ENCODE measurements around the gene SNX15.

Gene SNX15

GRCh38 chr11:65058012-65058411, 30.8 kb downstream of the SNX15 start:
- no peak for DNase-seq

DNA sequence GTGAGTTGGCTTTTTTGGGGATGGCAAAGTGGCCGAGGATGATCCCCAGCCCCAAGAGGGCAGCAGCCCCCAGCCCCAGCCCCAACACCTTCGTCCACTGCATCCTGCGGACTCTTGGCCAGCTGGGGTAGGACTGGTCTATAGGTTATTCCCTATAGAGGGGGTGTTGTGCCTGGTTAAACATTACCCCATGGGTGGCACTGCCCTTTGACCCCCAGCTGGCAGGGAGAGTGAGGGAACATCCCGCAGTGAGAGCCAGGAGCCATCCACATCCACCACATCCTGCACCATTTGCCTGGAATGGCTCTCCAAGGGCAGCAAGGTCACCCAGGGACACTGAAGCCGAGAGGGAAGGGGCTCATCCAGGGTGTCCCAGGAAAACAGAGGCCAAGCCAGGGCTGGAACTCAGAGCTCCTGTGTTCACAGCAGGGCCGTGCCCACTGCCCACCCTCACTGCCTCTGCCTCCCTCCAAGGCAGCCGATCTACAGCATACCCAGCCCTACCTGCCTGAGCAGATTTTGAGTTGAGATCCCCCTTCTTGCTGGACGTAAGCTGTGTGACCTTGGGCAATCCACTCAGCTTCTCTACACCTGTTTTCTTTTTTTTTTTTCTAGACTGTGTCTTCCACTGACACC, 31.3 kb downstream of the SNX15 start, which contains the start of gene NAALADL1:
NAALADL1 (minus strand) TSS at position 135 of the 636 bp plus-strand sequence; CDS start at position 103, 32 bp downstream.
- no peak for DNase-seq

DNA sequence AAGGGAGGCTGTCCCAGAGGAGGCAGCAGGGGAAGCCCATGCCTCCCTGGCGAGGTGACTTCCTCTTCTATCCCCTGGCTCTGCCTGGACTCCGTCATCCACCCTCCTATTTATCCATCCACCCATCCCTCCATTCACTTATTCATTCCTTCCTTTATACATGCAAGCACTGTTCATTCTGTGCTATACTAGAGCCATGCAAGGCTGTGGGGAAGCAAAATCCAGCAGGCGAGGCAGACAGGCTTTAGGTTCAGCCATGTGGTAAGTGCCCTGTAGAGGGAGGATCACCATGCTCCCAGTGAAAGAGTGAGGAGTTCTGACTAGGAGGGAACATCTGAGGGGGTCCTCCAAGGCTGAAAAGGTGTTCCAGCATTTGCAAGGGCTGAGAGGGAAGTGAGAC, 32.3 kb downstream of the SNX15 start:
- DNase-seq = no peak

GRCh38 chr11:65059959-65060824, 33.0 kb downstream of the SNX15 start:
- DNase-seq = no peak

DNA sequence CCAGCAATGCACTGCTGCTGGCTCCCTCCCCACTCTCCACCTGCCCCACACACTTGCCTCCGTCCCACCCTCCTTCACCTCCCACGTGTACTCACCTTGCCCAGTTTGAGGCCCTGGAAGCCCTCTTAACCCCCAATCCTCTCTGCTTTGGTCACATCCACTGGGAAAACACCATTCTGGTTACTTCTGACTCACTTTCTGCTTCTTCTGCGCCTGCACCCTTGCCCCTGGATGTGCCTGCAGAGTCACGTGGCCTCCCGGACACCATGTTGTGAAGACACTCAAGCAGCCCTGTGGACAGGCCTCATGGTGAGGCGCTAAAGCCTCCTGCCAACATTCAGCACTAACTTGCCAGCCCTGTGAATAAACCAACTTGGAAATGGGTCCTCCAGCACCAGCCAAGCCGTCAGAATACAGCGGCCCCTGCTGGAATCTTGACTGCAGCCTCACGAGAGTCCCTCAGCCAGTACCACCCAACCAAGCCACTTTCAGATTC, 33.7 kb downstream of the SNX15 start:
- DNase-seq = peak in 1 of 2 donors; percentile 12

GRCh38 chr11:65063532-65063931, 36.3 kb downstream of the SNX15 start:
- no peak for DNase-seq

DNA sequence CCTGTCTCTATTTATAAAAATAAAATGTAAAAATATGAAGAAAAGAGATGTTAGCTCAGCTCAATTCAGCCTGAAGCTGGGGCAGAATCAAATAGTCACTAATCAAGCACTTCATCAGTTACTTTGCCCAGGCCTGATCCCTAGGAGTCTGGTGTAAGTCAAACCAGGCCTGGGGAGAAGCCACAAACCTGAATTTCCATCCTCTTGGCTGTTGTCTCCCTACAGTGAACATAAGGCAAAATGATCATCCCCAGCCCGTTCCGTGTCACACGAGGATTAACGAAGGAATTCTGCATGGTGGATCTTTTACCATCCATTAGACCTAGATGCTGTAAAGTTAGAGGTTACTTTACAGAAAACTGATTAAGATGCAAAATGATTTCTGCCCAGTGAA, 37.6 kb downstream of the SNX15 start:
- no peak for DNase-seq

GRCh38 chr11:65065851-65066250, 38.6 kb downstream of the SNX15 start:
- DNase-seq = no peak

DNA sequence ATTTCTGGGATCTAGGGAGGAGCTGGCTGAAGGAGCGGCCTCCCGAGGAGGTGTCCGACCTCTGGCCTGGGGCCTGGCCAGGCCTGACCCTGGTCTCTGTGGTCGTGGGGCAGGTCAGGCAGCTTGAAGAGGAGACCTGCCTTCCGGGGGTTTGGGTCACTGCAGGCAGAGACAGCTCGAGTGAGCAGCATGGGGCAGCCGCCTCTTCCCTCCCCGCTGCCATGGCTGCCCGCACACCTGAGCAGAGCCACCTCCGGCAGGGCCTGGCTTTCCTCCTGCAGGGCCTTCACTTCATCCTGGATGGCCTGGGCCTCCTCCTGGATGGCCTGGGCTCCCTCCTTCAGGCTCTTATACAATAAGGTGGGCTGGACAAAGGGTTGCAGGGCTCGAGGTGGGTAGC, 39.1 kb downstream of the SNX15 start:
- DNase-seq = no peak

DNA sequence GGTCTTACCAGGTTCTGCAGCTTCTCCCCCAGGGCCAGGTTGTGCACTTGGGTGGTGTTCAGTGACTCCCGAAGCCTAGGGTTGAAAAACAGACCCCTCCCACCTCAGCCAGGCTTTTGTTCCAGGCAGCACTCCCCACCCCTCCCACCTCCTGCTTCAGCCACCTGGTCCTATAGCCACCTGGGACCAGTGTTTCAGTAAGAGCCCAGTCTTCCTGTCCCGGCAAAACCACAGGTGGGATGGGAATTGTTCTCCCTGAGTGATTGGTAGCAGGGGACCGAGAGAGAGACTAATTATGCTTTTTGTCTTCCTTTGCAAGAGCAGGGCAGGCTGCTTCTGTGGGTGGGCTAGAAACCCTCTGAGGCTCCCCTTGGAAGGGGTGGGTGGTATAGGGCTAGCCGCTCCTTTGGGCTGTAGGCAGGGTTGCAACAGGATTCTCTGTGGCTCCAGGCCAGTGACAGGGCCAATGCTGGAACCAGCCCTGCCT, 39.6 kb downstream of the SNX15 start:
- no peak for DNase-seq

DNA sequence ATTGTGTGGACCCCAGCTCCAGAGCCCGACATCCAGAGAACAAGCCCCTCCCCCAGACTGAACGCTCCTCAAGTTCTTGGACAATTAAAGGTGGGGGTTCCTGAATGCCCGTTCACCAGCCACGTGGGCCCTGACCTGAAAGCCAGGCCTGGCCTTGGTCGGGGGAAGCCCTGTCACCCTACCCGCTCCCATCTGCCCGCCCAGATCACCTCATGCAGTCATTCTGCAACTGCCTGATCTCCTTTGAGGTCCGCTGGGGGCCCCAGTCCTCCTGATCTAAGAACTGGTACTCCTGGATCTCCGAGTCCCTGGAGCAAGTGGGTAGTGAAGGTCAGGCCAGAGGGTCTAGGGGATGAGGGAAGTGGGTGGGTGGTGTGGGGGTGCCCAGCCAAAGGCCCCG, 40.2 kb downstream of the SNX15 start:
- no peak for DNase-seq

DNA sequence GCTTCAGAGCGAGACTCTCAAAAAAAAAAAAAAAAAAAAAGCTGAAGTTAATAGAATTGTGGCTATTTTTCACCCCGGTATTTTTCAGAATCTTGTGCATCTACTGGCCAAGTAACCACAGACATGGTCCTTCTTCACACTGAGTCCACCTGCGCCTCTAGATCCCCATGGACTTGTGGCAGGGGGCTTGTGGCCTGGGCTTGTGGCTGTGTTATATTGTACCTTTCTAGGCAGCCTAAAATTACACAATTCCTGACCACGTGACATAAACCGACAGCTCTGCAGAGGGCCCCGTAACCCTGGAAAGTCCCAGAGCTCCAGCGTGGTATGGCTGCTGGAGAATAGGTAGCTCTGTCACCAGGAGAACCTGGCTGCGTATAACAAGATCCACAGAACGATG, 42.0 kb downstream of the SNX15 start:
- no peak for DNase-seq

- DNase-seq = no peak
Observed at GRCh38 chr11:65071907-65072630, 44.8 kb downstream of the SNX15 start.

- DNase-seq = no peak
Observed at GRCh38 chr11:65072631-65072966, 45.4 kb downstream of the SNX15 start.

- no peak for DNase-seq
Observed at GRCh38 chr11:65077451-65077850, 50.2 kb downstream of the SNX15 start.

DNA sequence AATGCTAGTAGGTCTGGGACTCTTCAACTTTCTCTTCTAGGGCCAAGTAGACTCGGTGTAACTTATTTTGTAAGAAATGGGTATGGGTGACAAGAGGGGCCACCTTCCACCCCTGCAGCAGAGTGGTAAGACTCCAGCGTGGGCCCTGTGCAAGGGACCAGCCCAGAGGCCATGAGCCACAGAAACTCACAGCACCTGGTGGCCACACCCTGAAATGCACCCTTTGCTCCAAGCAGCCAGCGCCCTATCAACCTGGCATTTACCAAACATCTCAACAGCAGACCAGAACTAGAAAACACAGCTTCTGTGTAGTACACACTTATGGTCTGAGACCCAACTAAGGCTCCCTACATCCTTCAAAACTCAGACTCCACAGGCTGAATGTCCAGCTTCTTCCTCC, 50.9 kb downstream of the SNX15 start:
- DNase-seq = peak; percentile 73 to 81

- DNase-seq = no peak
Observed at GRCh38 chr11:65078786-65079342, 51.6 kb downstream of the SNX15 start.

GRCh38 chr11:65083134-65083833, 56.0 kb downstream of the SNX15 start:
- DNase-seq = no peak

- peak; percentile 96 for DNase-seq
Observed at GRCh38 chr11:65083834-65084597, 56.8 kb downstream of the SNX15 start, which contains the start of the genes CDCA5 and ZFPL1. TSS of gene CDCA5 (minus strand) at chr11:65084040. CDS start at chr11:65083978, 62 bp downstream. TSS of gene ZFPL1 (plus strand) at chr11:65084222. CDS start at chr11:65084699, 477 bp downstream.

- DNase-seq = no peak
Observed at GRCh38 chr11:65084598-65085375, 57.5 kb downstream of the SNX15 start.

DNA sequence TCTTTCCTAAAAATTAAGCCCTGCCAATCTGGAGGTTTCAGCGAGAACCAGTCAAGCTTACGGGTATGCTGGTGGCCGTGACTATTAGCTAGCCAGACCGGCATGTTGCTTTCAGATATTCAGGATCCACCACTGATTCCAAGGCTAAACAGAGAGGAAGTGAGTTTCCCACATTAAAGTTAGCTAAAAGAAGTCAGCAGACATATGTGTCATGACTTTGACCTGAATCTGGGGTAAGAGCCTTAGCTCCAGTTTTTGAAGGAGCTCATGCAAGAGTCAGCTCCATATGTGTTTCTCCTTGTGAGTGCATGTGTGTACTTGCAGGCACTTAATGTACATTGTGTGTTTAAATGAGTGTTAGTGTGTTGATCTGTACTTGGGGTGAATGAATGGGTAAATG, 58.2 kb downstream of the SNX15 start:
- no peak for DNase-seq
